ENCODE measurements around the gene NPTX1. TPM values are rescaled to one million over a fixed set of nuclear protein-coding genes. Genes with fewer than 3 reads are reported as not detected.
A peak's percentile ranks its signal among the peaks of the same experiment; 100 is the strongest.

The NPTX1 gene
- total and polyA plus RNA-seq, 3 donors from 2014 or later = 1.7 to 3.8 (median 3.7) TPM

DNA sequence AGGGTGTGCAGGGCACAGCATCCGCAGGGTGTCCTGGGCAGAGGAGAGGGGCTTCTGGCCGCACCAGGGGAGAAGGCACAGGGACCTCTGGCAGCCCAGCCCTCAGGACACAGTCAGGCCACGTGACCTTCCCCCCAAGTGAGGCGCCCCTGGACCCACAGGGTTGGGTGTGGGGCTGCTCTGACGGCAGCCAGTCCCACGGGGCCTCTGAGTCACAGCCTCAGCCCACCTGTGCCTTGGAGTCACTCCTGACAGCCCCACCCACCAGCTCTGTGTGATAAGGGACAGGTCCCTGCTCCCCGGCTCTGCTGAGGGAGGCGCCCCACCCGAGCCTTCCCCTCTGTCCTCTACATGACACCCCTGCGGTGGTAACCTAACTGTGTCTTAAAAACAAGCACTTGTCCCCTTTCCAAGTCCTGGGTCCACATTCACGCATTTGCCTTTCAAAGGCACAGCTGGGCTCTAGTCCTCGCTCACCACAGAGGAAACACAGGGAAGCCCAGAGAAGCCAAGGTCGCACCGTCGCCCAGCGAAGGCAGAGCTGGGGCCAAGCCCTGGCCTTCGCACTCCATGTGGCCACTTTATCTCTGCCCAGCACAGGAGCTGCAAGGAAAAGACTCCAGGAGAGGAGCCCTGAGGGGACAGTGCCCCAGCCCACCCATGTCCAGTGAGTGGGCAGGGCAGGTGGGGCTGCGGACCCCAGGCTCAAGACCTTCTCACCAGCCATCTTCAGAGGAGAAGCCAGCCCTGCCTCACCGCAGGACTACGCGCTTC, 5.1 kb upstream of the NPTX1 start:
- H3K27ac ChIP-seq = no peak overlapping the region
- peak; percentile 53 for DNase-seq
- intact Hi-C loops (cut with DNase I; ENCODE audit: low total_unique reads) = no loop called here
- H3K4me1 ChIP-seq = peaks cover 25% of the 10 kb centered on the region
- H3K36me3 ChIP-seq (ENCODE audit: low read depth, missing control alignments) = no peaks in the 10 kb centered on the region
- WGBS, 2 donors = 52 to 61% methylated on average over 4 to 20 of the region's 21 CpGs
- H3K4me3 ChIP-seq = no peak overlapping the region
- H3K27me3 ChIP-seq = no peaks in the 10 kb centered on the region
- no peaks in the 10 kb centered on the region for H3K9me3 ChIP-seq
- no peak for TF ChIP-seq POLR2A (IDR thresholded peaks at IDR 0.05)
- TF ChIP-seq, protein P1, sequence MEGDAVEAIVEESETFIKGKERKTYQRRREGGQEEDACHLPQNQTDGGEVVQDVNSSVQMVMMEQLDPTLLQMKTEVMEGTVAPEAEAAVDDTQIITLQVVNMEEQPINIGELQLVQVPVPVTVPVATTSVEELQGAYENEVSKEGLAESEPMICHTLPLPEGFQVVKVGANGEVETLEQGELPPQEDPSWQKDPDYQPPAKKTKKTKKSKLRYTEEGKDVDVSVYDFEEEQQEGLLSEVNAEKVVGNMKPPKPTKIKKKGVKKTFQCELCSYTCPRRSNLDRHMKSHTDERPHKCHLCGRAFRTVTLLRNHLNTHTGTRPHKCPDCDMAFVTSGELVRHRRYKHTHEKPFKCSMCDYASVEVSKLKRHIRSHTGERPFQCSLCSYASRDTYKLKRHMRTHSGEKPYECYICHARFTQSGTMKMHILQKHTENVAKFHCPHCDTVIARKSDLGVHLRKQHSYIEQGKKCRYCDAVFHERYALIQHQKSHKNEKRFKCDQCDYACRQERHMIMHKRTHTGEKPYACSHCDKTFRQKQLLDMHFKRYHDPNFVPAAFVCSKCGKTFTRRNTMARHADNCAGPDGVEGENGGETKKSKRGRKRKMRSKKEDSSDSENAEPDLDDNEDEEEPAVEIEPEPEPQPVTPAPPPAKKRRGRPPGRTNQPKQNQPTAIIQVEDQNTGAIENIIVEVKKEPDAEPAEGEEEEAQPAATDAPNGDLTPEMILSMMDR (IDR thresholded peaks at IDR 0.05) = no peak

DNA sequence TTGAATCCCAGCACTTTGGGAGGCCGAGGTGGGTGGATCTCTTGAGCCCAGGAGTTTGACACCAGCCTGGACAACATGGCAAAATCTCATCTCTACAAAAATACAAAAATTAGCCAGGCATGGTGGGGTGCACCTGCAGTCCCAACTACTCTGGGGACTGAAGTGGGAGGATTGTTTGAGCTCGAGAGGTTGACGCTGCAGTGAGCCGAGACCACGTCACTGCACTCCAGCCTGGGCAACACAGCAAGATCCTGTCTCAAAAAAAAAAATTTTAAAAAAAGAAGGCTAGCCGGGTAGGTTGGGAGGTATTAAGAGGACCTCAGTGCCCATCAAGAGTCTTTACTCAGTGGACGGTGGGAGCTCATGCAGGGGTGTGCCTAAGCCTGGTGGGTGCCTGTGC, 3.8 kb upstream of the NPTX1 start:
- H3K9me3 ChIP-seq = no peaks in the 10 kb centered on the region
- no peak overlapping the region for H3K4me3 ChIP-seq
- H3K4me1 ChIP-seq = peaks cover 33% of the 10 kb centered on the region
- WGBS, 2 donors = 93 to 94% methylated on average over 7 of the region's 7 CpGs
- H3K27ac ChIP-seq = no peak overlapping the region
- no peak for DNase-seq
- H3K36me3 ChIP-seq (ENCODE audit: low read depth, missing control alignments) = no peaks in the 10 kb centered on the region
- intact Hi-C loops (cut with DNase I; ENCODE audit: low total_unique reads) = no loop called here
- H3K27me3 ChIP-seq = no peaks in the 10 kb centered on the region
- no peak for TF ChIP-seq POLR2A (IDR thresholded peaks at IDR 0.05)
- TF ChIP-seq, protein P1 (IDR thresholded peaks at IDR 0.05) = no peak

DNA sequence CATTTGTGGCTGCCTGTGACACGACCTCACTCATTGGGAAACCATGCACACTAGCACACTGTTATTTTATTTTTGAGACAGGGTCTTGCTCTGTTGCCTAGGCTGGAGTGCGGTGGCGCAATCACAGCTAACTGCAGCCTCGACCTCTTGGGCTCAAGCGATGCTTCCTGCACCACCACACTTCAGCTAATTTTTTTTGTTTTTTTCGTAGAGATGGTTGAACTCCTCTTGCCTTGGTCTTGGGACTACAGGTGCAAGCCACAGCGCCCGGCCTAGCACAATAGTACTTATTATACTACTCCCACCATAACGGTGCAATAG, 2.8 kb upstream of the NPTX1 start:
- TF ChIP-seq, protein P1 (IDR thresholded peaks at IDR 0.05) = no peak
- no peak for TF ChIP-seq POLR2A (IDR thresholded peaks at IDR 0.05)
- Histone ChIP-seq H3K9me3 (no peaks in the 10 kb centered on the region), H3K4me1 (peaks cover 39% of the 10 kb centered on the region), H3K27me3 (no peaks in the 10 kb centered on the region), H3K4me3 (no peak overlapping the region), H3K36me3 (ENCODE audit: low read depth, missing control alignments) (no peaks in the 10 kb centered on the region), H3K27ac (no peak overlapping the region)
- WGBS, 2 donors = 48 to 63% methylated on average over 8 to 9 of the region's 9 CpGs
- DNase-seq = no peak
- intact Hi-C loops (cut with DNase I; ENCODE audit: low total_unique reads) = loop anchor here (10.0 kb wide), 1 partner anchor 96 kb away; no protein-coding TSS in a partner anchor

DNA sequence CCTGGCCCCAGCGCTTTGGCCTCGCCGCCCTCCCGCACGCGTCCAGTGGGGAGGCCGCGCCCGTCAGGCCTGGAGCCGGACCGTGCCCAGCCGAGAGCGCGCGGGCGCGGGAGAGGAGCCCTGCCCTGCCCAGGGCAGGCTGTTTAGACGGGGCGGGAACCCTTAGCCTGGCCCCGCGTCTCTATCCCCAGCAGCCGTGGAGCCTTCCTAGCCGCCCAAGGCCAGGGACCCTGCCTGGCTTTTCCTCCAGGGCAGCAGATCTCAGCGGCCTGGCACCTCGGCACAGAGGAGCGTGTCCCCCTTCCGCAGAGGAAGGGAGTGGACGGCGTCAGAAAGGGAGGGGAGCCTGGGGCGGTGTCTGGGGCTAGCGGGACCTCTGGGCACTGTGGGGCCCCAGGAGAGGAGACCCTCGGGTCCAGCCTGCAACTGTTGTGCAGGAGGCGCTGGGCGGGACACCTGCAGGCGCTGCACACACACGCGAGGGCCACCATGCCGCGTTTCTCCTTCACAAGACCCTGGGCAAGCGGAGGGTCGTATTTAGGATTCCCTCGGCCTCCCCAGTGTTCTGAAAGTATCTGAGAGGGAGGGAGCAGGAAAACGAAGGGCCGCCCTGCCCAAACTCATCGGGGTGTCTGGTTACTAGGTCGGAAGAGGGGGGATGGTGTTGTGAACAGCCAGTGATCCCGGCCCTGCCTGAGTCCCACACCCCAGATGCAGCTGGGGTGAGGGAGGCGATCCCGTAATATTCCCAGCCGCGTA, 2.3 kb upstream of the NPTX1 start:
- TF ChIP-seq POLR2A (IDR thresholded peaks at IDR 0.05) = no peak
- TF ChIP-seq, protein P1 (IDR thresholded peaks at IDR 0.05) = no peak
- 20 to 21% methylated on average over 3 to 30 of the region's 51 CpGs for WGBS, 2 donors
- Histone ChIP-seq H3K36me3 (ENCODE audit: low read depth, missing control alignments) (no peaks in the 10 kb centered on the region), H3K9me3 (no peaks in the 10 kb centered on the region), H3K4me1 (peaks cover 39% of the 10 kb centered on the region), H3K4me3 (peak overlapping the region in 1 of 2 donors; percentile 56), H3K27me3 (no peaks in the 10 kb centered on the region), H3K27ac (no peak overlapping the region)
- no peak for DNase-seq
- intact Hi-C loops (cut with DNase I; ENCODE audit: low total_unique reads) = loop anchor here (10.0 kb wide), 1 partner anchor 96 kb away; no protein-coding TSS in a partner anchor
